Gastrocnemius medialis (tissue), 4 donors: ENCODE data around the gene NDC1. TPM values are rescaled to one million over a fixed set of nuclear protein-coding genes. Genes with fewer than 3 reads are reported as not detected.
A peak's percentile ranks its signal among the peaks of the same experiment; 100 is the strongest.
"Not testable (repeated sequence)": the region's sequence is repeated elsewhere in the genome, so short reads cannot be mapped to it uniquely, and the experiment has no call there.

ENCODE experiments used
- ATAC-seq, 2 donors: fragments of 150-250 bp; one replicate each; pipeline ENCODE4 v1.9.1; 2016
- DNase-seq, 2 donors: peaks; one replicate each; pipeline ENCODE4 v3.0.0-alpha.2; 2019
- H3K27ac ChIP-seq, 4 donors: fragments of 200-600 bp; sonication (generic); 1 replicate in 1 of 4; 2 replicates in 3 of 4; pipeline ENCODE4 v1.5.1; 2016 to 2018; ENCODE audit warnings: mild to moderate bottlenecking in 2 of 4, moderate library complexity in 1 of 4
- H3K27me3 ChIP-seq, 3 donors: fragments of 200-600 bp; sonication (generic) in 2 of 3; 1 replicate in 1 of 3; 2 replicates in 2 of 3; pipeline versions ENCODE4 v1.5.1 to v1.6.0; 2016 to 2019; ENCODE audit warnings: mild to moderate bottlenecking in 1 of 3, moderate library complexity in 1 of 3
- H3K36me3 ChIP-seq, 2 donors: fragments of 200-600 bp; sonication (generic) in 1 of 2; one replicate each; pipeline ENCODE4 v1.5.1; 2017 to 2018
- H3K4me1 ChIP-seq, 2 donors: fragments of 200-600 bp; sonication (generic) in 1 of 2; one replicate each; pipeline ENCODE4 v1.5.1; 2016 to 2017; ENCODE audit warnings: mild to moderate bottlenecking in 2 of 2
- H3K4me3 ChIP-seq, 4 donors: fragments of 200-600 bp; sonication (generic) in 3 of 4; 1 replicate in 1 of 4; 2 replicates in 3 of 4; pipeline ENCODE4 v1.5.1; 2016 to 2019; ENCODE audit warnings: mild to moderate bottlenecking in 2 of 4
- H3K9me3 ChIP-seq, 3 donors: fragments of 200-600 bp; sonication (generic) in 2 of 3; 1 replicate in 1 of 3; 2 replicates in 2 of 3; pipeline ENCODE4 v1.5.1; 2016 to 2019
- POLR2A ChIP-seq, 2 donors: fragments of 450-650 bp; IDR thresholded peaks; one replicate each; pipeline ENCODE4 v1.6.1; 2017; ENCODE audit warnings: antibody characterized with exemption in 2 of 2, mild to moderate bottlenecking in 2 of 2, moderate library complexity in 2 of 2
- in situ Hi-C, 4 donors: fragments of 200-750 bp; cut with MboI; loops; one replicate each; pipeline versions ENCODE4 v1.15.0 to v1.8.0; 2017; ENCODE audit warnings: low sequenced_read_pairs in 4 of 4
- intact Hi-C: fragments of 100-400 bp; cut with DNase I; formaldehyde crosslinking; loops from one replicate; pipeline ENCODE4 v1.15.1; 2023; ENCODE audit warnings: low total_unique reads
- total RNA-seq, 4 donors: library from RNA; depleted of rRNA; stranded (reverse); fragments of >200 nt; gene quantifications; one replicate each; pipeline versions ENCODE4 v1.1.0 to v1.2.3, GENCODE V29; 2016
- TF ChIP-seq, protein P1 (sequence below), 5 experiments: fragments of 450-650 bp in 3 of 5; fragments of 200-600 bp in 2 of 5; sonication (generic) in 2 of 5; IDR thresholded peaks in 4 of 5; conservative IDR thresholded peaks in 1 of 5; 1 replicate in 4 of 5; 2 replicates in 1 of 5; pipeline ENCODE4 v1.5.1; 2016 to 2019; ENCODE audit warnings: antibody characterized with exemption in 5 of 5, mild to moderate bottlenecking in 3 of 5, moderate library complexity in 3 of 5

The NDC1 gene
- total RNA-seq: 10 to 100 TPM in 2 of 4 donors, 1 to 10 TPM in 2; 7.6 to 27.0 (median 9.5) TPM

DNA sequence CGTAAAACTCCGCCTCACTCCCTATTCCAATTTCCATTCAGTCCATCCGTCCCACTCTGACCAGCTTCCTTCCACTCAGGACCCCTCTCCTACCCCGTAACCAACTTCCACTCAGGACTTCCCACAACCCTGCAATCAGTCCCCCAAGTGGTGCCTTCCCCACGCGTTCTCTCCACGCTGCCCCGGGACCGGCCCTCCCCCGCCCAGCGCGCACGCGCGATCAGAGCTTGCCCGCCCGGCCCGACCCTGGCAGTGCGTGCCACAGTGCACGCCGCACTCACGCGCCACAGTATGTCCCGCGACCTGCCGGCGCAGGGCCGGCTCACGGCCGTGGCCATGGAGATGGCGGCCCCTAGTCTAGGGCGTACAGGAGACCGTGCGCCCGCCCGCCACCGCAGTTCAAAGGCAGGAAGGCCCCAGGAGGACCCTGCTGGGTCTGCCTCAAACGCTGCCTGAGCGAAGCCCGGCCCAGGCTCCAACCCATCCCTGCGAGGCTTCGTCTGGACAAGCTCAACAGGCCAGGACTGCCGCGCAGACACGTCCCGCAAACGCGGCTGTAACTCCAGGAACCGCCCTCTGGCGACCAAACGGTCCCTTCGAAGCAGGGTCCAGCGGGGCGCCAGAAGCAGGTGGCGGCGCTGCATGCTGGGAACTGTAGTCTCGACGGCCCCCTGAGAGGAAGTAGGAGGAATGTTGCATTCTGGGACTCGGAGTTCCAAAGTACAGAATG is at the start of gene NDC1:
NDC1 (minus strand) TSS at position 373 of the 730 bp plus-strand sequence; CDS start at position 338, 35 bp downstream.
- Histone ChIP-seq H3K27ac (peak within 1 kb of the TSS; percentile 93 to 99 (median 96)), H3K4me3 (peak within 1 kb of the TSS; percentile 76 to 89 (median 86)), H3K9me3 (peaks cover 0 to 9% (median 0%) of the 10 kb centered on the region in 3 donors), H3K4me1 (peaks cover 13 to 16% of the 10 kb centered on the region in 2 donors), H3K36me3 (no peaks in the 10 kb centered on the region), H3K27me3 (no peaks in the 10 kb centered on the region)
- peak; percentile 99 to 100 for ATAC-seq
- intact Hi-C loops: loop anchor here (1.0 kb wide), 4 partner anchors 51 to 926 kb away; partner anchors contain the start of genes IFT25, PARS2, TCEANC2 and TMEM59
- in situ Hi-C loops: no loop called here
- TF ChIP-seq, protein P1, sequence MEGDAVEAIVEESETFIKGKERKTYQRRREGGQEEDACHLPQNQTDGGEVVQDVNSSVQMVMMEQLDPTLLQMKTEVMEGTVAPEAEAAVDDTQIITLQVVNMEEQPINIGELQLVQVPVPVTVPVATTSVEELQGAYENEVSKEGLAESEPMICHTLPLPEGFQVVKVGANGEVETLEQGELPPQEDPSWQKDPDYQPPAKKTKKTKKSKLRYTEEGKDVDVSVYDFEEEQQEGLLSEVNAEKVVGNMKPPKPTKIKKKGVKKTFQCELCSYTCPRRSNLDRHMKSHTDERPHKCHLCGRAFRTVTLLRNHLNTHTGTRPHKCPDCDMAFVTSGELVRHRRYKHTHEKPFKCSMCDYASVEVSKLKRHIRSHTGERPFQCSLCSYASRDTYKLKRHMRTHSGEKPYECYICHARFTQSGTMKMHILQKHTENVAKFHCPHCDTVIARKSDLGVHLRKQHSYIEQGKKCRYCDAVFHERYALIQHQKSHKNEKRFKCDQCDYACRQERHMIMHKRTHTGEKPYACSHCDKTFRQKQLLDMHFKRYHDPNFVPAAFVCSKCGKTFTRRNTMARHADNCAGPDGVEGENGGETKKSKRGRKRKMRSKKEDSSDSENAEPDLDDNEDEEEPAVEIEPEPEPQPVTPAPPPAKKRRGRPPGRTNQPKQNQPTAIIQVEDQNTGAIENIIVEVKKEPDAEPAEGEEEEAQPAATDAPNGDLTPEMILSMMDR (IDR thresholded peaks at IDR 0.05 in 4 of 5, conservative IDR thresholded peaks at IDR 0.05 in 1 of 5): peak in 4 of 5 experiments; percentile 22 to 42 (median 33)
- peak; percentile 53 to 70 for TF ChIP-seq POLR2A (IDR thresholded peaks at IDR 0.05)
- peak; percentile 86 to 89 for DNase-seq

- intact Hi-C loops, DNase-seq, H3K4me1 ChIP-seq, H3K27me3 ChIP-seq, H3K4me3 ChIP-seq, H3K9me3 ChIP-seq, H3K27ac ChIP-seq, ATAC-seq: not testable (repeated sequence)
- H3K36me3 ChIP-seq: peaks cover 0 to 29% of the 10 kb centered on the region in 2 donors
- in situ Hi-C loops: loop anchor here in 3 of 4 donors (10.0 kb wide), 2 partner anchors 61 to 71 kb away; partner anchors contain the start of genes IFT25 (in 2 of the 3) and LRRC42 (in 2 of the 3)
These were observed 45.5 kb upstream of the NDC1 start for GRCh38 chr1:53883600-53883999.

- DNase-seq, H3K4me1 ChIP-seq, H3K27ac ChIP-seq, H3K27me3 ChIP-seq, ATAC-seq, intact Hi-C loops, H3K4me3 ChIP-seq, H3K9me3 ChIP-seq: not testable (repeated sequence)
- in situ Hi-C loops: loop anchor here in 3 of 4 donors (10.0 kb wide), 2 partner anchors 63 to 73 kb away; partner anchors contain the start of genes IFT25 (in 2 of the 3) and LRRC42 (in 2 of the 3)
- peaks cover 3 to 42% of the 10 kb centered on the region in 2 donors for H3K36me3 ChIP-seq
These were observed 43.8 kb upstream of the NDC1 start for GRCh38 chr1:53881853-53882252.

DNA sequence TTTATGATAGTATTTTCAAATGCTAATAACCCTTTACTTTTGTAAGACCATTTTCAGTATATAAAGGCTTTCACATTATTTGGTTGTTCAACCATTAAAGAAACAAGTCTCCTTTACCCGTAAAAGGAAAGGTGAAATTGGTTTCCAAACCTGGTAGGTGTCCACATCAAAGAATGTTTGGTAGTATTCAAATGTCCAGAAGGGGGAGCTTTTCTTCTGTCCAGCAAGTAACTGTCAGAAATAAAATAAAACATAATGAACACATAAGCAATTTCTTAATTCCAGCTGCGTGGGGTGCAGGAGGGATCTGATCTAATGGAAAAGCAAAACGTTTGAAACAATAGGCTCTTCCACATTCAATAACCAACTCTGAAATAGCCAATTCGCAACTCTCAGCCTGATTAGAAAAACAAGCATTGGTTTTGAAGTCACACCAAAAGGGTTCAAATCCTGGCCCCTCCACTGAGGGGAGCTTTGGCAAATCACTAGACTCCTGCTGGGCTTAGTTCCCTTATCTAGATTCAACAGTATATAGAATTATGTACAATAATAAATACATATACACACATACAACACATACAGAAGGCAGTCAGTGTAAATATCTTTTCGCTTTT is 40.5 kb upstream of the NDC1 start:
- Histone ChIP-seq H3K27me3 (no peaks in the 10 kb centered on the region), H3K27ac (no peak overlapping the region), H3K36me3 (peaks cover 7 to 67% of the 10 kb centered on the region in 2 donors), H3K4me3 (no peak overlapping the region), H3K9me3 (no peaks in the 10 kb centered on the region), H3K4me1 (no peaks in the 10 kb centered on the region)
- DNase-seq: no peak
- TF ChIP-seq, protein P1 (IDR thresholded peaks at IDR 0.05 in 4 of 5, conservative IDR thresholded peaks at IDR 0.05 in 1 of 5): peak in 4 of 5 experiments; percentile 23 to 56 (median 39)
- TF ChIP-seq POLR2A (IDR thresholded peaks at IDR 0.05): no peak
- ATAC-seq: no peak
- in situ Hi-C loops: no loop called here
- intact Hi-C loops: loop anchor here (1.0 kb wide), 1 partner anchor 71 kb away; no protein-coding TSS in a partner anchor

DNA sequence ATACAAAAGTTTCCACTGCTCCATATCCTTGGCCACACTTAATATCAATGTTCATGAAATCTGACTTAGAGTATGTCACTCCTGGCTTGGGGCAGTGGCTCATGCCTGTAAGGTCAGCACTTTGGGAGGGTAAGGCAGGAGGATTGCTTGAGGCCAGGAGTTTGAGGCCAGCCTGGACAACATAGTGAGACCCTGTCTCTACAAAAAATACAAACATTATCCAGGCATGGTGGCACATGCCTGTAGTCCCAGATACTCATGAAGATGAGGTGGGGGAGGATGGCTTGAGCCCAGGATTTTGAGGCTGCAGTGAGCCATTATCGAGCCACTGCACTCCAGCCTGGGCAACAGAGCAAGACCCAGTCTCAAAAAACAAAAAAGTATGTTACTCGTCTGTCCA is 37.1 kb upstream of the NDC1 start:
- H3K27ac ChIP-seq, H3K27me3 ChIP-seq, H3K4me3 ChIP-seq, intact Hi-C loops, ATAC-seq, H3K9me3 ChIP-seq, H3K4me1 ChIP-seq, in situ Hi-C loops, DNase-seq: not testable (repeated sequence)
- peaks cover 10 to 75% of the 10 kb centered on the region in 2 donors for H3K36me3 ChIP-seq
